ENCODE measurements around the gene NAP1L4.
A peak's percentile ranks its signal among the peaks of the same experiment; 100 is the strongest.
"Not testable (repeated sequence)": the region's sequence is repeated elsewhere in the genome, so short reads cannot be mapped to it uniquely, and the experiment has no call there.

Gene NAP1L4

DNA sequence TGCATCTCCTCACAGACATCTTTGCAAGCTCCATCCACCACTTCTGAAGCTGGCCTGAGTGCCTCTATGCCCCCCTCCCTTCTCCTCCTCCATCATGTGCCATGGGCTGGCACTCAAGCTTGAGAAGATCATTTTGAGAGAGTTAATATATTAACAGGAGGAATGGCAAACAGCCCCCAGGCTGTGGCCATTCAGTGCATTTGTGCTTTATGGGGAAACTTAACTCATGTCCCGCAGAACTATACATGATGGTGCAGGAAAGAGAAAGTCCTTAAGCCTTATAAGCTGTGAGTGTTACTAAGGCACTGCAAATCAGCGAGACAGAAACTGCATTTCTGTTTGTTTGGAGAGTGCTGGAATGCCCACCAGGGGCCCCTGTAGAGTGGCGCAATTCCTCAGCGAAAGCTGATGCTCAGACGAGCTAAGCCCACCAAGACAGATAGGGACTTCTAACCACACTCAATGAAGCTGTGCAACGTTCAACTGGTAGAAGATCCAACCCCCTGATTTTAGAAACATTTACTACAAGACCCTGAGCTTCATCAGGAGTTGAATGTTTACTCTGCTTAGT, 36.1 kb downstream of the NAP1L4 start:
- DNase-seq, result no peak

DNA sequence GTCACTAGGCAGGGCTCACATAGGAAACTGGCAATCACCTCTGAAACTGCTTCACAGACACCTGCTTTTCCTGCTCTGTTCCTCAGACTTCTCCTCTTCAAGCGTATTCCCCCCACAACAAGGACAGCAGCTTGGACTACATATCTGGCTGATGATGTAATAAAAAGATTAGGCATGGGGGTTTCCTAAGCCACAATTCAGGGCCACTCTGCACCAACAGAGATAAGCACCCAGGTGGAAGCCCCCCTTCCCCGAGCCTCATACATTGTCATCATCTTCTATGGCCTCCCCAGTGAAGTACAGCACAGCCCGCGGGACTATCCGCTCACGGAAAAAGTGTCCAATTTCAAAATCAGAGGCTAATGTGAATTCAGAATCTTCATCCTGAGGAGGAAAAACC, 37.9 kb downstream of the NAP1L4 start:
- no peak for DNase-seq

DNA sequence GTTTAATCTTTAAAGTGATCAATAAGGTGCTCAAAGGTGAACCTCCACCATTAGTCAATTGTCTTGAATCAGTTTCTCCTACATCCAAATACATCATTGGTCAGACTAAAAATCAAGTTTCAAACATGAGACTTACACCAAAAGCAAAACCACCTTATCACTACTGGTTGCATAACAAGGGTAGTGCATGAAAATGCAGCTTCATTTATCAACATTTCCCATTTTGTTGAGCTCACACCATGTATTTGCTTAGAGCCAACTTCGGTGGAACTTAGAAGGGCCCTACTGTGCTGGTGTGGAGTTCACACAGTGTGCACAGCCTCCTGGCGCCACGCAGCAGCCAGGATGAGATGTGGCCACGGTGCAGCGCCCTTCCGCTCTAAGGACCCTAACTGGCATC, 39.8 kb downstream of the NAP1L4 start:
- DNase-seq, result no peak

DNA sequence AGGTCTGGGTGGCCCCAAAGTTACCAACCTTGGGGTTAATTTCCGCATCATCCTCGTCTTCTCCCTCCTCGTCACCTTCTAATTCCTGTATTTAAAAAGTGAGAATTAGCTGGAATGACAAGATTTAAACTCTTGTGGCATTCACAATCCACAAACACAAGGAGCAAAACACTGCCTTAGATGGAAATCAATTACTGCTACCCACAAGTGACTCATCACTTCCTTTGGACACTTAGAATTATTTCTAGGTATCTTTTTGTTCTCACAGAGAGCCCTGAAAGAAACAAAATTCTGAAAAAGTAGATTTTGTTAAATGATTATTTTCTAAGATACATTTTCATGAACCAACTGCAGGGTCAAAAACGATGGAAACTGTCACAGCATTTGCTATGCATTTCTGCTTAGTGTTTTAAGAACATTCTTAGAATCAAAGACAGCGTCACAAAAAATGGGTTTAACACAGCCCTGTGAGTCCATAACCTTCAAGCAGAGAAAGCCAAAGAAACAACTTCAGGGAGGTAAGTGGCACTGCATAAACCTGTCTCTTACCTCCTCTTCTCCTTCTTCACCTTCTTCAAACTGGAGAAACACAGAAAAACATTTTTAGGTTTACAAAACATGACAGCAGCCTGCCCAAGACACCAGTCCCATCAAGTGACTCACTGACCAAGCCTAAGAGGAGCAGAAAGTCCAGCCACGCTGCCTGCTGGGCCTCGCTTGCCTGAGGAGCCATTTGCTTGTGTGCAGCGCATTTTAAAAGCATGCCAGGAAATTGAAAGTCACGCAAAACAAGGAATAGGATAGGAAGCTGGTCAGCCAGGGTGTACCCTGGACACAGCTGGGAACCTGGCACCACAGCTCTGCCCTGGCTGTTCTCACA, 40.7 kb downstream of the NAP1L4 start:
- no peak for DNase-seq

DNA sequence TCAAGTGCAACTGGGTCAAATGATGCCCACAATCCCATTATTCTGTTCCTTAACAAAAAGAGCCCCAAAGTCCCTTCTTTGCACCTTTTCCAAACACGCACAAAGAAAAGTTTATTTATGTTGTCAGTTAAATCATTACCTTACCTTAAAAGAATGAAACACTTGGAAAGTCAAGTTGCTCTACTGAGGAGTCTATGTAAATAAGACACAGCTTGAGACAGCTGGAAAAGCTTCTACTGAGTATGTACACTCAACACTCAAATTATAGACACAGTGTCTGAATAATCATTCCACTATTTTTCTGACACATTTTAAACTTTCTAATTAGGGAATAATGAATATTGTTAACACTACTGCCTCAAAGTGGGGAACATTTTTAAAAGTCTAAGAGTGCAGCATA, 41.3 kb downstream of the NAP1L4 start:
- DNase-seq, result no peak

DNA sequence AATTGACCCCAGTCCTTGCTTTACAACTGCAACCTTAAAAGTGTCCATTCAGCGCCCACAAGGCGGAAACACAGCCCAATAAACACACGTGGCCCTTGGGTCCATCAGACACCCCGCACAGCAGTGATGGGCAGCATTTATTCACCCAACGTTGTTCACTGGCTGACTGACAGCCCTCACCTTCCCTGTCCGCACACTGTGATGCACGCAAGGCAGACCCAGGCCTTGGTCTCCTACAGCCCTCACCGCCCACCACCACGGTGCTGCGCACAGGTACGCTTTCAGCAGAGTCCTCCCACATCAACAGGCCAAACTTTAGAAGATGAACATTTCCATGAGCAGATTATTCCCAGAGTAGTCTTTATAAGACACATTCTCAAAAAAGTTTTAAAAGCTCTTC, 42.2 kb downstream of the NAP1L4 start:
- DNase-seq, result no peak

DNA sequence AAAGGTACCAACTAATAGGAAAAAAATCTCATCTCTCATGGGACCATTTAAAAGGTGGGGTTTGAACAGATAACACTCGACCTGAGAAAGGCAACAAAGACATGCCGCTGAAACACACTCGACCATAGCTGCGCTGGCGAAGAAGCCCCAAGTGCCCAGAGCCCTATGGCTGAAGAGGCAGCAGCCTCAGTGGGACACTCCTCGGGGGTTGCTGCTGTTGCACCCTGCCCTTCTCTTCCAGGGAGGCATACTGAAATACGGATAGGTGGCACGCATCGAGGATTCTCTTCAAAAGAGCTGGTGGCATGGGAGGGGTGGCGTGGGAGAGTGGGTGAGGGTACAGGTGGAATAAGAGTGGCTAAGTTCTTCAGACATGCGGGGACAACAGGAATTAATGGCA, 44.4 kb downstream of the NAP1L4 start:
- DNase-seq, result no peak

DNA sequence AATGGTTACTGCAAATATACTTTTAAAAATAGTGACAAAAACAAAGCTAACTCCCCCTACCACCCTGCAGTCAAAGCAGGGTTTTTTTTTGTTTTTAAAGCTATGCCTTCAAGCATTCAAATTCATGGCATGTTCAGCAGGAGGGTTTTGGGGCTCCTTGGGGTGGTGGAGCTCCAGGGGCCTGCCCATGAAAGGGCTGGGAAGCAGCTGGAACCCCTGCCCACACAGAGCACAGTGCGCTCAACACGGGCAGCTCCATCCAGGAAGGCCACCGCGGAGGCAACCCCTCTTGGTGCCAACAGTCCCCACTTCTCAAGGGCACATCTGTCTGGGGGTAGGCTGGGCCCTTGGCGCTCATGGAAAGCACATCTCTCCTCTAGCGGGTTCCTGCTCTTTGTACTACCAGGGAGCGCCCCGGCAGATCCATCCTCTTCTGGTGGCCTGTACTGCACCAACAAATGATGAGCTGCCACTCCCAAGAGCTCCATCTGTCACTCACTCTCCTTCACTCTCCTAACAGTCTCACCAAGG, 46.3 kb downstream of the NAP1L4 start:
- no peak for DNase-seq

DNA sequence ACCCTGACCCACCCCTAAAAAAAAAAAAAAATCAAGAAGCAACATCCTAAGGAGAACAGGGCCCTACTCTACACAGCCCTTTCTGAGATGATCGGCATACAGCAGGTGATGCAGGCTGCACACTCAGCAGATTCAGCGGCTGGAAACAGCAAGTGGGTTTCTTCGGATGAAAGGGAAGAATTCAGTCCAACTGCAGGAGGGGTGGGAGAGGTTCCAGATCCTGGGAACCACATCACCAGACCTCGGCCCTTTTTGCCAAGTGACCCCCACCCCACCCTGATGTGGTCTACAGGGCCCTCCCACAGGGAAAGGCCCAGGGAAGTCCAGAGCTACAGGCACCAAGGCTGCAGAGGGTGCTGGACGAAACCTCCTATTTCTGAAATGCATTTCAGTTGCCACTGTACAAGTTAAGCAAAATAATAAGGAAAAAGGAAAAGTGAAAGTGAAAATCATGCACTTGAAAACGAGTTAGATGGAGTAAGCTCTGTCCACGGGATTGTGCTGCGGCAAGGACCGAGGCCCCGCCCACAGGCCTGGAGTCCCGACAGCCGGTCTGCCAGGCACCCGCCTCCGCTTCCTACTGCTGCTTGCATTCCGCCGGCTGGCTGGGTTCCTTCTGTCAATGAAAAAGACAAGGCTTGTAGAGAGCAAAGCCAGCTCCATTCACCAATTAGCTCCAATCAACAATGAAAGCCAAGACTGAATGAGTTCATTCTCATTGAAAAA, 46.9 kb downstream of the NAP1L4 start:
- peak; percentile 40 for DNase-seq

DNA sequence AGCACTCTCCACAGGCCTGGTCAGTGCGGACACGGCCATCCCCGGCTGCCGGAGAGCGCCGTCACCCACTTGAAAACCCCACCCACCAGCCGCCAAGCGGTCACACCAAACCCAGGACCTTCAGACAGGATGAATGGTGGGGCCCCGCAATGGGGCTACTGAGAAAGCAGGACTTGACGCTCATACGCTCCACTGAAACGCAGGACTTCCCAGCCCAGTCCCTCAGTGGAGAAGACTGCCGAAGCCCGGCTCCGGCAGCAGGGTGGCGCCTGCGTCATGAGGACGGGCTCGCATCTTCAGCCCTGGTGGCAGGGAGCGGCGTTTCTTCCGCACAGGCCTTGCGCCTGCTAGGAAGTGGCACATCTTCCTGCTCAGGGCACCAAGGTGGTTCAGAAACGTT, 47.6 kb downstream of the NAP1L4 start:
- no peak for DNase-seq

DNA sequence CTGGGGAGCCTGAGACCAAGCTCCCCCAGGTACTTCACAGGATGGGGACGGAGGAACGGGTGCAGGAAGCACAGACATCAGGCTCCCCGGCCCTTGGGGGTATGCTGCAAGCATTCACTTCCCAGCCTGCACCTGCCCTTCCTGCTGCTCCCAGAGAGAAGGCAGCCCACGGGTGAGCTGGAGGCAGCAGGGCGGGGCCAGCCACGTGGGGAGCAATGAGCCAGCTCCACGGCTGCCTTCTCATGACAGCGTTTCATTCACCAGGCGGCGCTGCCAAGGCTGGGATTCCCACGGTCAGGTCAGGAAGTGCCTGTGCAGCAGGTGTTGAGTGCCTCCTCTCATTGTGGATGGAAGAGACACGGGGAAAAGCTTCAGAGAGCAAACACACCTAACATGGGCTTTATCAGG, 48.4 kb downstream of the NAP1L4 start:
- DNase-seq, result no peak

DNA sequence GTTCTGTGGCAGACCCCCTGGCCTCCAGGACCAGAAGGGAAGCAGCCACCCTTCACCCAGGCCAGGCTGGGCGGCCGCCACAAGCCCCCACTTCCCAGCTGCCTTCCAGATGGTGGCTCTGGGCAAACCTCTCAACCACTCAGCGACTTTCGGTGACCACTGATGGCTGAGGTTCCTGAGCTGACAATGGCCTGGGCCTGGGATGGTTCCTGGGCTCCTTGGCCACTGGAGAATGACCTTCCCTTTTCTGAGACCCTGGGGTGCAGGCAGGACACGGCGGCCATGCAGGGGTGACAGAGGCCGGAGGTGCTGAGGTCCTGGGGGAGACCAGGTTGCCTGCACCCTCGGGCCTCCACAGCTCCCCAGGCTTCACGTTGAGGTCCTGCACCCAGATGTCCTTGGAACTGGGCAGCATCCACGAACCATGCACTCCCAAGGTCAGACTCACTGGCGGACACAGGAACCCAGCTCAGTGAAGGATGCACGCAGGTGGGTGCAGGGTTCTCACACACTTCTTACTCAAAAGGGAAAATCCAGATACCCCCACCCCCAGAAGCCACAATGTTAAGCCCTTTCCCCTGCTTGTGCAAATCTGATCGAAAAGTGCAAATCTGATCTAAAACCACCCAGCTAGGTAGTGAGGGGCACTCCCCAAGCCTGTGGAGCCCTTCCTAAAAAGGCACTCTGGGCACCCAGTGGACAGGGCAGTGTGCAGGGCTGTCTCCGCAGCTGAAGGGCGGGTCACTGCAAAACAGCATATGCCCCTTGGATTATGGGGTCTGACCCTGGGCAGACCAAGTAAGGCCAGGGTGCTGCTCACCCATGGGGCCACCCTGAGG, 49.0 kb downstream of the NAP1L4 start:
- DNase-seq, result no peak

DNA sequence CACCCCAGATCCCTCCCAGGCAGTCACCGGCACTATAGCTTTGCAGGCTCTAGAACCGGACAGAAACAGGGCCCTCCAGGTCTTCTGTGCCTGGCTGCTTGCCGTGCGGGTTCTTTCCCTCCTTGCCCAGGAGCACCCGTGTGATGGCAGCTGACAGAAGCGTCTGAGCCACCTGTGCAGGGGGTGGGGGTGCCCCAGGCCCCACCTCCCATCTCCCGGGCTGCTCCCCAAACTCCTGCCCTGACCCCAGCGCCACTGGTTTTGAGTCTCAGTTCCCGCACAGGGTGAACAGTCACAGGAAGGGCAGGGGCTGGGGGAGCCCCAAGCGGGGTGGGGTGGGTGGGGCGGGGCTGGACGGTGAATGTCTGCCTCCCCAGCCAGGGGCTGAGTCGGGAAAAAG, 49.7 kb downstream of the NAP1L4 start:
- DNase-seq, result no peak

DNA sequence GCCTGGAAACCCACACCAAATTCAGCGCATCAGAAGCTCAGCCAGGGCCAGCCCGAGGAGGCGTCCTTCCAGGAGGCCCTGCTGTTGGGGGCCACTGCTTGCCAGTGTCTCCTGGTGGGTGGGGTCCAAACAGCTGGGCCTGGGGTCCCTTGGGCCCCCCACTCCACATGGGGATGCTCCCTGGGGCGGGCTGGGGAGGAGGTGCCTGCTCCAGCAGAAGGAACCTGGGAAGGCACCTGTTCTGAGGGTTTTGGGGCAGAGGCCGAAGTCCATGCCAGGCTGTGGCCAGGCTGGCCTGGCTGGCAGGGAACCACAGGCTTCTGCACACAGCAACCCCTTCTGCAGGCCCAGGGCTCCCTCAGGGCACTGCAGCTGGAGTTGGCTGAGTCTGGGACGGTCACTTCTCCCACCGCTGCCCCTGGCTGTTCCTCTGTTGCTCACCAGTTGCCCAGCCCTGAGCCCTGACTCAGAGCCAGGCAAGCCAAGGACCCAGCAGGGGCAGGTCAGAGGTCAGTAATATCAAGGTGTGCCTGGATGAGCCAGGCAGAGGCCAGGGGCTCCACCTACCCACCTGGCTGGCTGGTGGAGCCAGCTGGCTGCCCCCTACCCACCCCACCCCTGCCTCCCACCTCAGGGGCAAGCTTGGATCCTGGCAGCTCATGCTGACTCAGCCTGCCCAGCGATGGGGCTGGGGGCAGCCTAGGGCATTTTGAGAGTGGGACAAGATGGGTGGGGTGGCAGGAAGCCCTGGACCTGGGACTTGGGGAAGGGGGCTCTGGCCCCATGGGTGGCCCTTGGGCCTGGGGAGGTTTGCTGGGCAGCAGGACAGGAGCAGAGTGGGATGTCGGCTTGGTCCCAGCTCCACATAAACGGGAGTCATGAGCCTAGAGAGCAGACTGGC, 51.0 kb downstream of the NAP1L4 start:
- DNase-seq, result no peak

DNA sequence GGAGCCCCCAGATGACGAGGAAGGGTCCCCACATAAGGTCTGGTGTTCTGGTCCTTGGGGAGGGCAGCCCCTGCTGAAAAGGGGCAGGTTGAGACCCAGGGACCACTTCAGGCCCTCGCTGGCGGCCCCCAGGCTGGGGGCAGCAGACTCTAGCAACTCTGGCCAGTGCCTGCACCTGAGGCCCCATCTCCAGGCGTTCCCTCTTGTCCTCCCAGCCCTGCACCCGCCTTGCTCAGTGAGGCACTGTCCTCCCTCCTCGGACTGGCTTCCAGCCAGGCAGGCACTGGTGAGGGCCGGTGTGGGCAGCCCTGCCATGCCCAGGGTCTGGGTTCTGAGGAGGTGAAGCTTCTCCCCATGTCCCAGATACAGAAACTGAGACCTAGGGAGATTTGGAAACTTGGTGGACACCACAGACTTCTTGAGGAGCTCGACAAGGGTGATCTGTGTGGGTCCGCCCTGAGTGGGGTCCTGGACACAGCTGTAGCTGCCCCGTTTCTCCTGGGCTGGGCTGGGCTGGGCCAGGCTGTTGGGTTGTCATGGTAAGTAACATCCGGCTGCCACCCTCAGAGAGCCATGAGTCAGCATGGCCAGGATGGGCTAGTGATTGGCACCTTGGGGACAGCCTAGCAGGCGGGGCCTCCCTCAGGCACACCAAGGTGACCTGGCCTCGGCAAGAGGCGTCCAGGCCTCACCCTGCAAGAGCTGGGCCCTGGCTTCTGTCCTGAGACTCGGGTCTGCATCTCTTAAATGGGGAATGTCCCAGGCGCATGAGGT, 51.8 kb downstream of the NAP1L4 start:
- DNase-seq, result peak; percentile 54

DNA sequence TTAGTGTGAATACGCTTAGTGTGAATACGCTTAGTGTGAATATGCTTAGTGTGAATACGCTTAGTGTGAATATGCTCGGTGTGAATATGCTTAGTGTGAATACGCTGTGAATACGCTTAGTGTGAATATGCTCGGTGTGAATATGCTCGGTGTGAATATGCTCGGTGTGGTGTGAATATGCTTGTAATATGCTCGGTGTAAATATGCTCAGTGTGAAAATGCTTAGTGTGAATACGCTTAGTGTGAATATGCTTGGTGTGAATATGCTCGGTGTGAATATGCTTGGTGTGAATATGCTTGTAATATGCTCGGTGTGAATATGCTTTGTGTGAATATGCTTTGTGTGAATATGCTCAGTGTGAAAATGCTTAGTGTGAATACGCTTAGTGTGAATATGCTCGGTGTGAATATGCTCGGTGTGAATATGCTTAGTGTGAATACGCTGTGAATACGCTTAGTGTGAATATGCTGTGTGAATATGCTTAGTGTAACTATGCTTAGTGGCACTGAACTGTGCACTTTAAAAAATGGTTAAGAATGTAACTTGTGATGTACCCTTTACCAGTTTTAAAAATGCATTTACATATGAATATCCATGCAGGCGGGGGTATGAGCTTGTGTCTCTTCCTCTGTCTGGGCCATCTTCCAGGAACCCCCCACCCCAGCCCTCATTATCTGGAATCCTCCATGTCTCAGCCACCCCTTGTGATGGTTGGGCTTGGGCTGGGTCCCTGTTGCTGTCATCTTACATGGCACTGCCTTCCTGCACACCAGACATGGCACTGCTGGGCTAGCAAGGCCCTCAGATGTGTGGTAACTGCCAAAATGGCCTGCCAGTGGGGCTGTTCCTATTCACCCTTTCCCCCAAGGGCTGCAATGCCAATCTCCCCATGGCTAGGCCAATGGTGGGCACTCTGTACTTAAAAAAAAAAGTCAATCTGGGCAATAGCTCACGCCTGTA, 53.4 kb downstream of the NAP1L4 start:
- DNase-seq, result not testable (repeated sequence)

DNA sequence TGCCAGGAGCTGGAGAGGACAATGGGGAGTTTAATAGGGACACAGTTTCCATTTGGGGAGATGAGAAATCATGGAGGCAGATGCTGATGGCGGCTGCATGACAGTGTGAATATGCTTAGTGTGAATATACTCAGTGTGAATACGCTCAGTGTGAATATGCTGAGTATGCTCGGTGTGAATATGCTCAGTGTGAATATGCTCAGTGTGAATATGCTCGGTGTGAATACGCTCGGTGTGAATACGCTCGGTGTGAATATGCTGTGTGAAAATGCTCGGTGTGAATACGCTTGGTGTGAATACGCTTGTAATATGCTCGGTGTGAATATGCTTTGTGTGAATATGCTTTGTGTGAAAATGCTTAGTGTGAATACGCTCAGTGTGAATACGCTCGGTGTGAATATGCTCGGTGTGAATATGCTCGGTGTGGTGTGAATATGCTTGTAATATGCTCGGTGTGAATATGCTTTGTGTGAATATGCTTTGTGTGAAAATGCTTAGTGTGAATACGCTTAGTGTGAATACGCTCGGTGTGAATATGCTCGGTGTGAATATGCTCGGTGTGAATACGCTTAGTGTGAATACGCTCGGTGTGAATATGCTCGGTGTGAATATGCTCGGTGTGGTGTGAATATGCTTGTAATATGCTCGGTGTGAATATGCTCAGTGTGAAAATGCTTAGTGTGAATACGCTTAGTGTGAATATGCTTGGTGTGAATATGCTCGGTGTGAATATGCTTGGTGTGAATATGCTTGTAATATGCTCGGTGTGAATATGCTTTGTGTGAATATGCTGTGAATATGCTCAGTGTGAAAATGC, 54.3 kb downstream of the NAP1L4 start:
- not testable (repeated sequence) for DNase-seq

DNA sequence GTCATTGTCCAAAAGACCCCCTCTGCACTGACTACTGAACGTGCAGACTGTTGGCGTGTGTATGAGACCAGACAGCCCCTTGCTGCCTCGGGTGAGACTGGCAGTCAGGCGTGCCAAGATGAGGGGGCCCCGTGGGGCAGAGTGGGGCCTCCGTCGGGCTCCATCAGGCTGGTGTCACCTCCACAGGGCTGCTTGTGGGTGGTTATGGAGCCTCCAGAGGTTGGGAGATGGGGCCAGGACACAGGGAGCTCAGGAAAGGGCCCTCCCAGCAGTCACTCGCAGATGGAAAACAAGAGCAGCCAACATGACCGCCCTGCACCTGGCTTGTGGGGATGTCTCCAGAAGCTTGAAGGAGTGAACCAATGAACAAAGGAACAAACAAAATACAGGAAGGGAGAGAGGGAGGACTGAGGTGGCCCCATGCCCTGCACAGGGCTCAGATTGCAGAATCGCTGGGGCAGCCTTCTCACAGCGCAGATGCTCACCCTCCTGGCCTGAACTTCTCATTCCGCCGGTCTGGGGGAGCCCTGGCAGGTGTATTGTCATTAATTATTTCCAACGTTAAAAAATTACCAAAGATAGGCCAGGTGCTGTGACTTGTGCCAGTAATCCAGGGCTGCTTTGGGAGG, 57.4 kb downstream of the NAP1L4 start:
- no peak for DNase-seq
